ENCODE data around the gene C17orf58.
"Not testable (repeated sequence)": the region's sequence is repeated elsewhere in the genome, so short reads cannot be mapped to it uniquely, and the experiment has no call there.

Gene C17orf58

GRCh38 chr17:67960276-67960675 is 36.0 kb downstream of the C17orf58 start:
- DNase-seq (ENCODE audit: low read depth, low spot score) = not testable (repeated sequence)

GRCh38 chr17:67959510-67959909 is 36.8 kb downstream of the C17orf58 start:
- no peak for DNase-seq (ENCODE audit: low read depth, low spot score)

GRCh38 chr17:67950945-67951344 is 45.3 kb downstream of the C17orf58 start:
- no peak for DNase-seq (ENCODE audit: low read depth, low spot score)

DNA sequence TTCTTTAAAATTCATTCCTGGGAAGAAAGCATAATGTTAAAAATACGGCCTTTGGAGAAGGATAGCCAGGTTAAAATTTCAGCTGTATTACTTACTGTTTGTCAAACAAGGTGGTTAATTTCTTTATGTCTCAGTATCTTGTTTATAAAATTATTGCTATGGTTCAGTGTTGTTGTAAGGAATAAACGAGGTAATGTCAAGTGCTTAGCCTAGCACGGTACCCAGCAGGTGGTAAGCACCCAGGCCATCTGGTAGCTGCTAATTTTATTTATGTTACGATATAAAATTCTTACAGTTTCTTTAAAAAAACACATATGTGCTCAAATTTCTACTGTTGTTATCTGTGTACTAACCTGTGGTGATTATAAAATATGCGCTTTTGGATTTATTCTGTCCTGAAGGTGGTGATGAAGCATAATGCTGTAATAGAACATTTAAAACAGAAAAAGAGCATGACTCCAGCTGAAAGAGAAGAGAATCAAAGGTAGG is 48.9 kb downstream of the C17orf58 start:
- no peak for DNase-seq (ENCODE audit: low read depth, low spot score)

DNA sequence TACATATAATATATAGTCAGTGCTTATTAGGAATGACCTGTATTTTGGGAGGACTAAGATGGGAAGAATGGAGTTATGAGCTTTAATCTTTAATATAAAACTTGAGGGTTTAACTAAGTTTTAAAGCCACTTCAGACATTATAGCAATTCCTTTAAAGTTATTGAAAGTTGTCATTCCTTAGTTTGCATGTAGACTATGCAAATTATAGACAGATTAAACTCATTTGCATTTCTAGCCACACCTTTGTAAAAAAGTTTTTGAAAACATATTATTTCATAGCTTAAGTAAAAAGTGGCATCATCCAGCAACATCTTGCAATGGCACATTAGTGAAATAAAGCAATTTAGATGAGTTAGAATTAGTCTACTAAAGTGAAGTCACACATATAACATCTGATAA is 49.8 kb downstream of the C17orf58 start:
- DNase-seq (ENCODE audit: low read depth, low spot score) = no peak

- no peak for DNase-seq (ENCODE audit: low read depth, low spot score)
Observed at GRCh38 chr17:67944035-67944434, 52.2 kb downstream of the C17orf58 start.

GRCh38 chr17:67942810-67943209 is 53.5 kb downstream of the C17orf58 start:
- DNase-seq (ENCODE audit: low read depth, low spot score) = no peak

Measured in brain pericyte (primary cell).